ENCODE measurements around the gene TRERF1. TPM values are rescaled to one million over a fixed set of nuclear protein-coding genes. Genes with fewer than 3 reads are reported as not detected.

TRERF1 gene
- total RNA-seq, 1 donor from 2014 or later: 8.7 TPM

DNA sequence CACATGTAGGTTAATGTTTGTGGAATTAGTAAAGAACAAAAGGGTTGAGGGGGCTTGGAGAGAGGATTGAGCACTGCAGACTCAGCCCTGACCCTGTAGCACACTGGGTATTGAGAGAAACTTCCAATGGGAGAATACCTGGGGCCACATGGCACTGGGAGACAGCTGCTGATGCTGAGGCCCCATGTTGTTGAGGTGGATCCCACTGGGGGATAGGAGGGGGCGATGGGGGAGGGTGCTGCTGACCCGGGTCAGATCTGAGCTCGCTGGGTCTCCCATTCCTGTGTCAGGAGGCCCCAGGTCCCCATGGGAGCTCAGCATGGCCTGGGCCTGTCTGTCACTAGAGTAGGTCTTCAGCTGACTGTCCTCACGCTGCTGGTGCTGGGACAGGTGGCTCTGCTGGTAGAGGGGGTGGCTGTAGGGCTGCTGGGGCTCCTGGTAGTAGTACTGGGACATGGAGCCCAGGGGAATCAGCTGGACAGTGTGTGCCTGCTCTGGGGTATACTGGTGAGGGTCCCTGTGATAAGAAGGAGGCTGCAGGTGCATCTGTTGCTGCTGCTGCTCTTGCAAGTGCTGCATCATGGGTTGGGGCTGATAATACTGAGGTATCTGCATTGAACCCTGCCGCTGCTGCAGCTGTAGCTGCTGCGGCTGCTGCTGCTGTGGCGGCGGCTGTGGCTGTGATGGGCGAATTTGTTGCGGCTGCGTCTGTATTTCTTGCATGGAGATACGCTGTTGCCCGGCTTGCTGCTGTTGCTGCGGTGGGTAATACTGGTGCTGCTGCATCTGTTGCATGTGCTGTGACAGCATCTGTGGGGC lies 183.5 kb downstream of the TRERF1 start:
- H3K9me3 Mint-ChIP-seq (ENCODE audit: unreplicated experiment): no peaks in the 10 kb centered on the region
- H3K36me3 Mint-ChIP-seq (ENCODE audit: low read depth, unreplicated experiment): peaks cover 14% of the 10 kb centered on the region
- no peak overlapping the region for H3K4me3 Mint-ChIP-seq (ENCODE audit: unreplicated experiment)
- TF ChIP-seq, protein P1, sequence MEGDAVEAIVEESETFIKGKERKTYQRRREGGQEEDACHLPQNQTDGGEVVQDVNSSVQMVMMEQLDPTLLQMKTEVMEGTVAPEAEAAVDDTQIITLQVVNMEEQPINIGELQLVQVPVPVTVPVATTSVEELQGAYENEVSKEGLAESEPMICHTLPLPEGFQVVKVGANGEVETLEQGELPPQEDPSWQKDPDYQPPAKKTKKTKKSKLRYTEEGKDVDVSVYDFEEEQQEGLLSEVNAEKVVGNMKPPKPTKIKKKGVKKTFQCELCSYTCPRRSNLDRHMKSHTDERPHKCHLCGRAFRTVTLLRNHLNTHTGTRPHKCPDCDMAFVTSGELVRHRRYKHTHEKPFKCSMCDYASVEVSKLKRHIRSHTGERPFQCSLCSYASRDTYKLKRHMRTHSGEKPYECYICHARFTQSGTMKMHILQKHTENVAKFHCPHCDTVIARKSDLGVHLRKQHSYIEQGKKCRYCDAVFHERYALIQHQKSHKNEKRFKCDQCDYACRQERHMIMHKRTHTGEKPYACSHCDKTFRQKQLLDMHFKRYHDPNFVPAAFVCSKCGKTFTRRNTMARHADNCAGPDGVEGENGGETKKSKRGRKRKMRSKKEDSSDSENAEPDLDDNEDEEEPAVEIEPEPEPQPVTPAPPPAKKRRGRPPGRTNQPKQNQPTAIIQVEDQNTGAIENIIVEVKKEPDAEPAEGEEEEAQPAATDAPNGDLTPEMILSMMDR (IDR thresholded peaks at IDR 0.05; ENCODE audit: unreplicated experiment): no peak
- no peak for DNase-seq (ENCODE audit: low spot score)
- H3K27ac Mint-ChIP-seq (ENCODE audit: unreplicated experiment): no peak overlapping the region
- H3K4me1 Mint-ChIP-seq (ENCODE audit: unreplicated experiment): peaks cover 6% of the 10 kb centered on the region
- peaks cover 2% of the 10 kb centered on the region for H3K27me3 Mint-ChIP-seq (ENCODE audit: unreplicated experiment)

- Mint-ChIP-seq H3K27me3 (ENCODE audit: unreplicated experiment) (peaks cover 2% of the 10 kb centered on the region), H3K4me3 (ENCODE audit: unreplicated experiment) (no peak overlapping the region), H3K27ac (ENCODE audit: unreplicated experiment) (no peak overlapping the region), H3K9me3 (ENCODE audit: unreplicated experiment) (no peaks in the 10 kb centered on the region), H3K36me3 (ENCODE audit: low read depth, unreplicated experiment) (peaks cover 21% of the 10 kb centered on the region), H3K4me1 (ENCODE audit: unreplicated experiment) (peaks cover 15% of the 10 kb centered on the region)
- DNase-seq (ENCODE audit: low spot score): no peak
- TF ChIP-seq, protein P1 (IDR thresholded peaks at IDR 0.05; ENCODE audit: unreplicated experiment): no peak
Observed at GRCh38 chr6:42266538-42266937, 185.2 kb downstream of the TRERF1 start.

GRCh38 chr6:42264852-42265390 lies 186.8 kb downstream of the TRERF1 start:
- H3K4me1 Mint-ChIP-seq (ENCODE audit: unreplicated experiment): peaks cover 15% of the 10 kb centered on the region
- peaks cover 3% of the 10 kb centered on the region for H3K27me3 Mint-ChIP-seq (ENCODE audit: unreplicated experiment)
- DNase-seq (ENCODE audit: low spot score): no peak
- peaks cover 21% of the 10 kb centered on the region for H3K36me3 Mint-ChIP-seq (ENCODE audit: low read depth, unreplicated experiment)
- TF ChIP-seq, protein P1 (IDR thresholded peaks at IDR 0.05; ENCODE audit: unreplicated experiment): no peak
- H3K9me3 Mint-ChIP-seq (ENCODE audit: unreplicated experiment): no peaks in the 10 kb centered on the region
- H3K27ac Mint-ChIP-seq (ENCODE audit: unreplicated experiment): no peak overlapping the region
- no peak overlapping the region for H3K4me3 Mint-ChIP-seq (ENCODE audit: unreplicated experiment)

DNA sequence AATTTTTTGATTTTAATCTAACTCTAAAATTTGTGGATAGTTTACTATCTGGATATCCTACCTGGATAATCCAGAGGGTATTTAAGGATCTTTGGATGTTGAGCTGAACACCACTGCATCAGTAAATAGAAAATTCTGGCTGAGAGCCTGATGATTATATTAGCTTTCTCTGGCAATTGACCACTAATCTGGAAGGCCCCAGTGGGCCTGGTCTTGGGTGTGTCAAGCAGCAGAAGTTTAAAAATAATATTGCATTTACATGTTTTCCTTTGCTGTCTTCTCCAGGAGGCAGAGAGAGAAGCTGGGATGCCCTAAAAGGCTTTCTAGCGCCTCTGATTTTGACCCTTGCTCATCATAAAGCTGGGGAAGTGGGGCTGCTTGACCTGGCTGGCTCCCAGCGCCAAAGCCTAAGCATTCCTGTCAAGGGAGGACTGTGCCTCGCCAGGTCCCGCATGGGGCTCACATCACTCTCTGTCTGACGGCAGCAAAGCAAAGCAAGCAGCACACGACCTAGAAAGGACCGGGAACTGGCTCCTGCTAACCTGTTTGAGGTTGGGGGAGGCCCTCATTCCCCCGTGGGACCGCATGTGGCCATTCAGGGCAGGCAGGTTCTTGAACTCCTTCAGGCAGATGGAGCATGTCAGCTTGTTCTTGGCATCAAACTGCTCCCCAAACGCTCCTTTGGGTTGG lies 187.4 kb downstream of the TRERF1 start:
- Mint-ChIP-seq H3K27ac (ENCODE audit: unreplicated experiment) (no peak overlapping the region), H3K27me3 (ENCODE audit: unreplicated experiment) (peaks cover 3% of the 10 kb centered on the region), H3K4me1 (ENCODE audit: unreplicated experiment) (peaks cover 15% of the 10 kb centered on the region), H3K4me3 (ENCODE audit: unreplicated experiment) (no peak overlapping the region), H3K9me3 (ENCODE audit: unreplicated experiment) (no peaks in the 10 kb centered on the region), H3K36me3 (ENCODE audit: low read depth, unreplicated experiment) (peaks cover 17% of the 10 kb centered on the region)
- TF ChIP-seq, protein P1 (IDR thresholded peaks at IDR 0.05; ENCODE audit: unreplicated experiment): no peak
- DNase-seq (ENCODE audit: low spot score): no peak
